Stimulated activated CD8-positive, alpha-beta memory T cell treated with anti-CD3 and anti-CD28 coated beads, Interleukin-15, amount 100 ng/mL, for 24 hours (primary cell): Measurements from ENCODE around the gene VWA5B1.

Experiments
- DNase-seq: peaks from one replicate; pipeline ENCODE4 v3.0.0-alpha.2; 2020; ENCODE audit warnings: low read depth

The VWA5B1 gene

DNA sequence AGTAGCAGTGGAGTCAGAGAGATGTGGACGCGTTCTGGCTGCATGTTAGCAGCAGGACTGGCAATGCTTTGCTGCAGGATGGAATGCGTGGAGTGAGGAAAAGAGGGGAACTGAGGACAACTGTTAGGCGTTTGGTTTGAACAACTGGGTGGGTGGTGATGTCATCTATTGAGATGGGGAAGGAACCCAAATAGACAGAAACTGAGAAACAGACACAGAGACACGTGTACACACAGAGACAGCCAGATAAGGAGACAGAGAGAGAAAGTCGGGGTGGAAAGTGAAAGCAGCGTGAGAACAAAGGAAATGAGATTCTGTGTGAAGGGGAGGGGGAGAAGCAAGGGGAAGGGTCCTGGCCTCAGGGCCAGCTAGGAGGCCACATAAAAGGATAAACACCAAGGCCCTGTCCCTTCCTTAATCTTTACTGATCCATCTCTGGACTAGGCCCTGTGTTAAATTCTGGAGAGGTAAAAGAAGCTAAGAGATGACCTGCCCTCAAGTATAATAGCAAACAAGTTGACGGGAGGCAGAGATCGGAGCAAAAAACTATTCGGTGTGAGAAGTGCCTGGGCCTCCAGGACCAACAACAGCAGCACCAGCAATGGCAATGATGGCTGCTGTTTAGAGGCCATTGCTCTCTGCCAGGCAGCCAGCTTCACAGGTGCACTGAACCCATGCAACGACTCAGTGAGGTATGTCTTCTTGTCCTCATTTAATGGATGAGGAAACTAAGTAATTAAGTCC, 31.6 kb downstream of the VWA5B1 start:
- no peak for DNase-seq

DNA sequence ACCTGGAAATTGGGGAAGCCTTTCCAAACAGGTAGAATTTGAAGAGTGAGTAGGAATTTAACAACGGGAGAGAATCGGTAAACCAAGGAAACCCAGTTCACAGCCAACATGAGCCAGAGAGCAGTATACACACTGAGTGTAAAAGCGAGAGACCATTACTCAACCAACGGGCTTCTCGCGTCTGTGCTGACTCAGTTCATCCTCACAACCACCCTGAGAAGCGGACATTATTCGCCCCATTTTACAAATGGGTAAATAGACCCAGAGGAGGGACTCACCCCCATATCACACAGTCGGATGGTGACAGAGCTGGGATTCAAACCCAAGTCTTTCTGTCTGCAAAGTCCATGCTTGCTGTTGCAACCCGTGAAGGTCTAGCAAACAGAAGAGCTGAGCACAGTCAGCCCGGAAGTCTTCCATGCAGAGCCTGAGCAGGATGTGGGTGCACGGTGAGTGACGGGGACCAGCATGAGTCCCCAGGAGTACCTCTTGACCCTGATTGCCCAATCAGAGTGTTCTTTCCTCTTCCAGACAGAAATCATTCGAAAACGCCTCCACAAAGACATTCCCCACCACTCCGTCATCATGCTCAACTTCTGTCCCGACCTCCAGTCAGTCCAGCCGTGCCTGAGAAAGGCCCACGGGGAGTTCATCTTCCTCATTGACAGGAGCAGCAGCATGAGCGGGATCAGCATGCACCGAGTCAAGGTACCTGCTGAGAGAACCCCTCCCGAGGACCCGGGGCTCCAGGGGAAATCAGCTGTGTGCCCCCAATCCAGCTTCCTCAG, 32.3 kb downstream of the VWA5B1 start:
- no peak for DNase-seq

DNA sequence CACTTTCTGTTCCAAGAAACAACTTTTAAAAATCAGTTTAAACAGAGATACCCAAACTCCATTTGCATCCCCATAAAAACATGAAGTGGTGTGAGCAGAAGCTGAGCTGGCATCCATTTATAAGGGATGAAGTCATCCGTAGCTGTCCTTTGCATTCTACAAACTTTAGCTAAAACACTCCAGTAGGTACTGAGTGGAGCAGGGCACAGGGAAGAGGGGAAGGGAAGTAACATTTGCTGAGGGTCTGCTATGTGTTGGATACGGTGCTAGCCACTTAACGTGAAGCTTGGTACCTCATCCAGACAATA, 32.9 kb downstream of the VWA5B1 start:
- DNase-seq = no peak

DNA sequence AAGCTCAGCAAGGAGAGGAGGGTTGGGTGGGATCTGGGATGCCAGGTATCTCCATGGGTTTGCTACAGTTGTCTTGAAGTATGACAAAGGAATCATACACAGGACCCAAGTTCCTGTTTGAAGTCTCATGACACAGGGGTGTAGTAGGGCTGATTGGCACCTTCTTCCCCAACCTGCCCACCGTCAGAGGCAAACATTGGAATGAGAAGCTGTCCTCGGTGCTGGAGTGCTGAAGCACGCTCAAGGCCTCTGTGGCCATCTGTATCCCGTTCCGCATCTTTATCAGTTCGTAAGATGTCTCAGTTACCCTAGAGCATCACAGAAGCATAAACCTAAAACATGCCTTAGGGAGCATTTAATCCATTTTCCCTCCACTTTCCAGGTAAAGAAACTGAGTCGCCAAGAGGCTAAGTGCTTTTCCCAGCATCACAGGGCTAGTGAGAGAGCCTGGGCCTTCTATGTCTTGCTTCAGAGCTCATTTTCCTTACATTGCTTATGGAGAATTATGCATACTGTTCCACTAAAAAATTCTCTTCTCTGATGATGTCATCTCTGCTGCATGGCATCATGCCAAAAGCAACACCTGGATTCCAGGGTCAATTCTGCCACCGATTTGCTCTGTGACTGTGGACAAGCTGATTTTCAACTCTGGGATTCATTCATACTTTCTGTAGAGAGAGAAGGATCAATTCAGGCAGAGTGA, 34.2 kb downstream of the VWA5B1 start:
- DNase-seq = no peak

DNA sequence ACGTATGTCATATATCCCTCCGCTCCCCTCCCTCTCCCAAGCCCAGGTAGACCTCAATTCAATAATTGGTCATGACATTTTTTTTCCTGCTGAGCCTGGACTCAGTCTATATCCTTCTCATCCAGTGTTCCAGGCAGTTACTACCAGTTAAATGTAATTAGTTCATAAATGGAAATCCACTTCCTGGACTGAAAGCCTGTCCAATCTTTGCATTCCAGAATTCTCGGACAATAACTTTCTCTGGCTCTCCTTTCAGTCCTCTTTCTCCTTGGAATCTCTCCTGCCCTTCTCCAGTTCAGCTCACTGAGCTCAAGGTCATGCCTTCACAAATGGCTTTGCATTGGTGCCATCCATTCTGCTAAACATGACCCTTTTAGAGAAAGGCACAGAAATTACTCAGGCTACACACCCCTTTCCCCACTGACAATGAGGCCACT, 34.8 kb downstream of the VWA5B1 start:
- DNase-seq = no peak

DNA sequence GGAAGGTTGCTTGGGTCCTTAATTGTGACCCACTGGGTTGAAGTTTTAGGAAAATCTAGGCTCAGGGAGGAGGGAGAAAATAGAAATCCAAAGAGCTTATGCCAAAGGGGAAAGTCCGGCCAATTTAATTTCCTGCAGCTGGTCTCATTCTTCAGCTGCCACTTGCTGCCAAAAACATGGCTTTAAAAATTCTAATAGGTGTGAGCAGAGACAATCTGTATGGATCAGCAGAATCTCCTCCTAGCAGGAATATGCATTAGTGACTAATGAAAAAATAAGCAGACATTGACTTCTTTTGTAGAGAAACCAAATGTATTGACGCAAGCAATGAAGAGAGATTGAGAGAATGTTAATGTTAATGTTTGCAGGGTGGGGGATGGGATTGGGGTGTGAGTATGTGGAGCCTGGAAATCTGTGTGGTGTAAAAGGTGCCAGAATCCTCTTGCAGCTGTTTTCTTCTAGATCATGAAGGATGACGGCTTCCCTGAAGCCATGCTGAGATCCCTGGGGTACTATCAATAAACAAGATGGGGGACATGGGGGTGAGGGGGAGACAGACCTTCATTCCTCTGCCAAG, 35.3 kb downstream of the VWA5B1 start:
- DNase-seq = no peak

DNA sequence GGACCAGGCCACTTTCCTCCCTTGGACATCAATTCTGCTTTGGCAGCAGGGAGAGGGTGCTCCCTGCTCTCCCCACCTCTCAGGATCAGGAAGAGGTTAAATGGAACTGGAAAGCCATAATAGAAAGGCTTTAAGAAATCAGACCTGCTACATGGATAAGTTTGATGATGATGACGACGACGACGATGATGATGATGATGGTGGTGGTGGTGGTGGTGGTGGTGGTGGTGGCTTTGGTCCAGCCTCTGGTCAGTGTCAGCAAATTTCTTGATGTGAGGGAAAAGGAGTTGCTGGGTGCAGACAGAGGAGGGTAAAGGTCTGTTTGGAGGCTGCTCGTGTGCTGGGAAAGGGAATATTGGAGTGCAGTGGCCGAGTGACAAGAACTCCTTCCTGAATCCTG, 36.8 kb downstream of the VWA5B1 start:
- DNase-seq = no peak

DNA sequence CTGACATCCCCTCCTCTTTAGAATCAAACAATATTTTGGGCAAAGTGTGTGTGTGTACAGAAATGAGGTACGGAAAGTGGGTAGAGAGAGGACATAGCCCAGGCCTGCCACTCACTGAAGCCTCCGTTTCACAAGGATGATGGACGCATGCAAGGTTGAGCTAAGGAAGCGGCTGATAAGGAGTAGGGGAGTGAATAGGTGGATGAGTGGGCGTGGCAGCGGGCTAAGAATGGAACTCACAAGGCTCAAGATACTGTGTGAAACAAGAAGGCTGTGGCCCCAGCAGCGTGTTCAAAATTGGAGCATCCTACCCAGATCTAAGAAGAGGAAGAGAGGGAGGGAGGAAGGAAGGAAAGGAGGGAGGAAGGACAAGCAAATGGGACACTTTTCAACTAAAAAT, 37.5 kb downstream of the VWA5B1 start:
- DNase-seq = no peak

DNA sequence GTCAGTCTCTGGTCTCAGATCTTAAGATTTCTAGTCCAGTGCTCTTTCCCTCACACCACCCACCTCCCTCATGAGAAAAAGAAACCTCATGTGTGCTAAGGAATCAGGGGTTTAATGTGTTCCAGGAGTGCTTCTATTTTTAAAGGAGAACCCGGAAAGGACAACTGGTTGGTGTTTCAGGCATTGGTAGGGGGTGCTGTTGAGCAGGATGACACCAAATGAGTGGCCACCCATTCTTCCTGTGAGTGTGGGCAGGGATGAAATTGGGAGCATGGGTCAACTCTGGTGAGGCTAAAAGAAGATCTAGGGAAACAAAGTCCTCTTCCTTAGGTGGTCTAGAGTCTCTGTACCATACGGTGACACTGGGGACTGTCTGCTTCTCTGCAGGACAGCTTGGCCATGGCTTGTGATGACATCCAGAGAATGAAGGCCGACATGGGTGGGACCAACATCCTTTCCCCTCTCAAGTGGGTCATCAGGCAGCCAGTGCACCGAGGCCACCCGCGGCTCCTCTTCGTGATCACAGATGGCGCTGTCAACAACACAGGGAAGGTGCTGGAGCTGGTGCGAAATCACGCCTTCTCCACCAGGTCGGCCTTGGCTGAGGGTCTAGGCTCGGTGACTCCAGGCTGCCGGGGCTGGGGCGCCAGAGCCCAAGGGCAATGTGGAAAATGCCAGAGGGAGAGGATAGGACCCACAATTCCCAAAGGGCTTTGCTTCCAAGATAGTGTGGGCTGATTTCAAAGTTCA, 39.3 kb downstream of the VWA5B1 start:
- no peak for DNase-seq

DNA sequence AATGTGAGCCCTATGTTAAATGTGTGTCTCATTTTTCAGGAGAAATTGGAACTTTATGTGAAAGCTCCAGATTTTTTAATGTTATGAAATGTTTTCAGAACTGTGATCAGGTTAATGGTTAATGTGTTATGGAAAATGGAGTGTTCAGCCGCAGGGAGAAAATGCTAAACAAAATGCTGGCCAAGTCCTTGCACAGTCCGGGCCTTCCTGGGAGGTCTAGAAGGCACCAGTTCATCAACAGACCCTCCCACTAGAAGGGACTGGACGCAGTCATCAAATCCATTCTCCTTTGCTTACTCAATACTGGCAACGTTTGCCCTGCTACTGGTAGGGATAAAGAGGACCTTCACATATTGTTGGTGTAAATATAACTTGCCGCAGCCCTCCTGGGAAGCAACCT, 43.4 kb downstream of the VWA5B1 start:
- DNase-seq = no peak

DNA sequence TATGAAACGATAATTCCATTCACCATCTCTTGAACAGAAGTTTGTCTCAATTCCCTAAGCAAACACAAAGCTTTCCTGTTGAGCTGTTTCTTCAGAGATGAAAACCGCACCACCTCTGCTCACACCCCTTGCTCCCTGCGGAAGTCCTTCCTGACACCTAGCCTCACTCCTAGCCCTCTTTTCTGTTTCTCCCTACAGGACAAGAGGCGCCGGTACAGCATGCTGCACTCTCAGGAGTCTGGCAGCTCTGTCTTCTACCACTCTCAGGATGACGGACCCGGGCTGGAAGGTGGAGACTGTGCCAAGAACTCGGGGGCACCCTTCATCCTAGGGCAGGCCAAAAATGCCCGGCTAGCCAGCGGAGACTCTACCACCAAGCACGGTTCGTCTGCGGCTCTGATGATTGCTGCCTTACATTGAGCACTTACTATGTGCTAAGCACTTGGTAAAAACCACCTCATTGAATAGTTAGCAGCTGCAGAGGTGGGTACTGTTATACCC, 45.5 kb downstream of the VWA5B1 start:
- DNase-seq = no peak

DNA sequence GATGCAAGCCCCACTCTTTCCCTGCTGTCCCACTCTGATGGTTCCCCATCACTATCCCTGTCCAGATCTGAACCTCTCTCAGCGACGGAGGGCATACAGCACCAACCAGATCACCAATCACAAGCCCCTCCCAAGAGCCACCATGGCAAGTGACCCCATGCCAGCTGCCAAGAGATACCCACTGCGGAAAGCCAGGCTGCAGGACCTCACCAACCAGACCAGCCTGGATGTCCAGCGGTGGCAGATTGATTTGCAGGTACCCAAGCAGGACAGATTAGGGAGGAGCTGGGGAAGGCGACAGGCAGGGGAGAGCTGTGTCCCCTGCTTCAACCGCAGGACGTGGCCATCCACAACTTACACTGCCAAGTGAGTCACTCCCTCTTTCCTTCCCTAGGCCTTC, 46.9 kb downstream of the VWA5B1 start:
- no peak for DNase-seq

DNA sequence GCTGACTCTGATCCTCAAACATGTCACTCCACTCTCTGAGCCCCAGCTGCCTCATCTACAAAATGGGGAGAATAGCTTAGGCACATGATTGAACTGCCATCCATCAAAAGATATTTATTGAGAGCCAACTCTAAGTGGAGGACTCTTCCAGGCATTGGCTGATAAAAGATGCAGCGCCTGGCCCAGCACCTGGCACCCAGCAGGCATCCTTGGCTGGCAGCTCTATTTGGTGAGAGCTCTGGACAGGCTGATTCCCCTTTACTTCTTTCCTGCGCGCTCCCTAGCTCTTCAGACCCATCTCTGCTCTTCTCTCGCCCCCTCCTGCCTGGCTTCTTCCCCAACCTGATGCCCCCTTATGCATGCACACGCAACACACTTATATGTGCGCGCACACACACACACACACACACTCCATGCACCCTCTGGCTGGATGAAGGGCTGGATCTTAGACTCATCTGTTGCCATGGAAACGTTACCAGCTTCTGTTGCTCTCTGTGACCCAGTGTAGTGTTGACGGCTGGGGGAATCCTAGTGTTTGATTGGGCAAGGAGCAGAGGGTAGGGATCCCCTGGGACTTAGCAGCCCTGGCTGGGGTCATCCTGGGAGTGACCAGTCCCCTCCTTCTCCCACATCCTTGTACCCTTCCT, 49.3 kb downstream of the VWA5B1 start:
- no peak for DNase-seq

DNA sequence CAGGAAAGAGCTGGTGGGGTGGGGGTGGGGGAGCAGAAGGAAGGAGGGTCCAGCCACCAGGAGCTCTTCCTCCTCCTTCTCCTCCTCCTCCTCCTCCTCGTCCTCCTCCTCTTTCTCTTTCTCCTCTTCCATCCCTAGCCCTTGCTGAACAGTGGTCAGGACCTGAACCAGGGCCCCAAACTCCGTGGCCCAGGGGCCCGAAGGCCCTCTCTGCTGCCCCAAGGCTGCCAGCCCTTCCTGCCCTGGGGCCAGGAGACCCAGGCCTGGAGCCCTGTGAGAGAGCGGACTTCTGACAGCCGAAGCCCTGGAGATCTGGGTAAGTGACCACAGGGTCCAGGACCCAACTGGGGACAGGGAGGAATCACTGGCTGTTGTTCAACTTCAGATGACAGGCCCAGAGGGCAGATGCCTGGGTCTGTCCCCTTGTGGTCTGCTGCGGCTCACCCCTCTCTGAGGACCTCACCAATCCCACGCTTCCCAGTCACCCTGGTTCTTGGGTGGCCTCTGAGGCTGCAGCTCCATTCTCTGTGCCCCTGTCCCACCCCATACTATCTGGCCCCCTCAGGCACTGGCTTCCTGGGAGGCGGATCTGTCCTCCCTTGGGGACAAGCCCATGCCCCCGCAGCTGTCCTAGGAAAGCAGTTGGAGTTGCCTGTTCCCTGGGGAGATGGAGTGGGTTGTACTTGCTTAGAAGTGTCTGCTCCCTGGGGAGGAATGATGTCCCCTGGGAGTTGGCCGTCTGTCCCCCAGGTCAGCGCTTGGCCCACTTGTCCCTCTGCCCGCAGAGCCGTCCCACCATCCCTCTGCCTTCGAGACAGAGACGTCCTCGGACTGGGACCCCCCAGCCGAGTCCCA, 51.8 kb downstream of the VWA5B1 start:
- no peak for DNase-seq

DNA sequence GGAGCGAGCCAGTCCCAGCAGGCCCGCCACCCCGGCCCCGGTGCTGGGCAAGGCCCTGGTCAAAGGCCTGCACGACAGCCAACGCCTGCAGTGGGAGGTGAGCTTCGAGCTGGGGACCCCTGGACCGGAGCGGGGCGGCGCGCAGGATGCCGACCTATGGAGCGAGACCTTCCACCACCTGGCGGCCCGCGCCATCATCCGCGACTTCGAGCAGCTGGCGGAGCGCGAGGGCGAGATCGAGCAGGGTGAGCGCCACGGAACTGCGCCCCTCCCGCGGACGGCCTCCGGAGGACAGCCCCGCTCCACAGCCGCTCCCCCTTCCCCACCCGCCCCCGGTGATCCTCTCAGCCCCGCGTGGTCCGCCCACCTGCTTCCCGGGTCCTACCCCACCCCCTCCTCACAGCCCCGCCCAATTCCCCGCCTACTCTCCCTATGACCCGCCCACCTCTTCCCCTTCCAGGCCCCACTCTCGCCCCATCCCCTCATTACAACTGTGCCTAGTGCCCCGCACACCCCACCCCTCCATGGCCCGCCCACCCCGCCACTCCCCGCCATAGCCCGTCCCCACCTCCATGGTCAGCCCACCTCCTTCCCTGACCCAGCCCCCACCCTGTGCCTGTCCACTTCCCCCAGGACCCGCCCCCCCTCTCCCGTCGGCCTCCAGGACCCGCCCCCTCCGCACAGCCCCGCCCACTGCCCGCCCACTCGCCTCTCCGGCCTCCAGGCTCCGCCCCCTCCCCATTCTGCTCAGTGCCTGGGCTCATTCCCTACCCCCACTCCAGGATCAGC, 52.7 kb downstream of the VWA5B1 start:
- DNase-seq = no peak

DNA sequence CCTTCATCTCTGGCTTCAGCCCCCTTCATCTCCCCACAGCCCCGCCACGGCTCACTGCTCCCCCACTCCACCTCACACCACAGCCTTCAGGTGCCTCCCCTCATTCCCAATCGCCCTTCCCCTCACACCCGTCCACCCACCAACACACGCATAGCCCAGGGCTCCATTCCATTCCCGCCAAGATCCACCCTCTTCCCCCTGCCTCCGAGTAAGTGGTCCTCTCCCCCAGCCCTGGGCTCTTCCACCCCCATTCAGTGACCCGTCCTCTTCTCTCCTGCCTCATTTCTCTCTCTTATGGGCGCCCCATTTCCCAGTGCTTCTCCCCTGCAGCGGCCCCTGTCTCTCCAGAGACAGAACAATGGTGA, 53.2 kb downstream of the VWA5B1 start:
- no peak for DNase-seq

DNA sequence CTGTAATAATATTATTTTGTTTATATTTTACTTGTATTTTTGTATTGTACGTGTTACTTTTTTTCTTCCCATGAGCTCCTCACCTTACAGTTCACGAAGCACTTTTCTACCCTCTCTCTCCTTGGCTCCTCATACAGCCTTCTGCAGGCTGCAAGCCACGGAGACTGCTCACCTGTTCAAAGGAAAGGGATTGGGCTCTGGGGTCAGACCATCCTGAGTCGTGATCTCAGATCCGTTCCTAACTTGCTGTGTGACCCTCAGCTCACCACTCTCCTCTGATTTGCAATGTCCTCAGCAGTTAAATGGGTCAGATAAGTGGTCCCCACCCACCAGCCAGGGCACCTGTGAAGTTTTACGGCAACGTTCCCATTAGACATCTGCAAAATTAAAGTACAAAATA, 54.1 kb downstream of the VWA5B1 start:
- no peak for DNase-seq

DNA sequence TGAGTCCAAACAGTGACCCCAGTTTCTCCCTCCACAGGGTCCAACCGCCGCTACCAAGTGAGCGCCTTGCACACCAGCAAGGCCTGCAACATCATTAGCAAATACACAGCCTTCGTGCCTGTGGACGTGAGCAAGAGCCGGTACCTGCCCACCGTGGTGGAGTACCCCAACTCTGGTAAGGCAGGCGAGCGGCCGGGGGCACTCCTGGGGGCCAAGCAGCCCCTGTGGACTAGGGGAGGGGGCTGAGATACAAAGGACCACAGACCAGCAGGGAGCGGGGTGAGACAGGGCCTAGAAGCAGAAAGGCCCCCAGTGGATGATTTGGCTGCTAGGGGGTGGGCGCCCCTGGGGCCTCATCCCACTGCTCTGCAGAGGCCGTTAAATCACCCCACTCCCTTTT, 54.7 kb downstream of the VWA5B1 start:
- DNase-seq = no peak

DNA sequence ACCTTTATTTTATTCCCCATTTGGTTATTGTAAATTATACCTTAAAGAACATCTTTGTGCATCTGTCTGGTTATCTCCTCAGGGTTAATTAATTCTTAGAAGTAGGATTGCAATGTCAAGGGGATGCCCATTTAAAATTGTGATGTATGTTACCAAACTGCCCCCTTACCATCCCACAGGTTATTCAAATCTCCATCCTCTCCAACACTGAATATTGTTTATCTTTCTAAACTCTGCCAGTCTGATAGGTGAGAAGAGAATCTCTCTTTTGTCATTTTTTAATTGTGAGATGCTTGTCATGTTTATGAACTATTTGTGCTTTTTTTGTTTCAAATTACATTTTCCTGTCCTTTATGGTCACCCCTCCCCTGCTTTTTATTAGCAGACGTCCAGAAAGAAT, 55.8 kb downstream of the VWA5B1 start:
- DNase-seq = no peak

DNA sequence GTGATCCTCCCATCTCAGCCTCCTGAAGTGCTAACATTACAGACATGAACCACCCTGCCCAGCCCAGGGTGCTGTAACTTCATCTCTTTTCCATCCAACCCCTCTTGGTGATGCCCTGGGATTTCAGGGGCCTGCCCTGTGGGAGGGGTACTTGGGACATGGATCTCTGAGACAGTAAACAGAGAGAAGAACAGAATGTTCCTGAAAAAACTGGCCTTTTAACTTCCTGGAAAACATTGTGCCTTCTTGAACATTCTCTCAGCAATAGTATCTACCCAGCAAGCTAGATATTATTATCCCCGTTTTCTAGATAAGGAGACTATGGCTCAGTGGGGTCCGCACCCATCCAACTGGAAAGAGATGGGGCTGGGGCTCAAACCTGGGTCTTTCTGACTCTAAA, 57.0 kb downstream of the VWA5B1 start:
- DNase-seq = no peak
